Activated gamma-delta T cell (primary cell): ENCODE data around the gene OVOL3.
"Not testable (repeated sequence)": the region's sequence is repeated elsewhere in the genome, so short reads cannot be mapped to it uniquely, and the experiment has no call there.

ENCODE experiments used
- DNase-seq: peaks from one replicate; lab custom pipeline; 2025; lab: John Stamatoyannopoulos, UW

Gene OVOL3

GRCh38 chr19:36131221-36131620 is 20.3 kb downstream of the OVOL3 start:
- not testable (repeated sequence) for DNase-seq

- DNase-seq: not testable (repeated sequence)
Observed at GRCh38 chr19:36134867-36135266, 23.9 kb downstream of the OVOL3 start.

GRCh38 chr19:36136964-36137686 is 26.2 kb downstream of the OVOL3 start:
- DNase-seq: no peak

- DNase-seq: no peak
Observed at GRCh38 chr19:36139120-36139472, 28.2 kb downstream of the OVOL3 start.

GRCh38 chr19:36139473-36140303 is 28.7 kb downstream of the OVOL3 start, which contains the start of gene CAPNS1:
TSS of gene CAPNS1 (plus strand) at chr19:36140066. CDS start at chr19:36141012, 946 bp downstream.
- peak; percentile 83 for DNase-seq

GRCh38 chr19:36140304-36141038 is 29.5 kb downstream of the OVOL3 start:
- no peak for DNase-seq

- DNase-seq: peak; percentile 51
Observed at GRCh38 chr19:36141039-36141927, 30.3 kb downstream of the OVOL3 start.

GRCh38 chr19:36142046-36142445 is 31.1 kb downstream of the OVOL3 start:
- DNase-seq: no peak

GRCh38 chr19:36142496-36142895 is 31.6 kb downstream of the OVOL3 start:
- DNase-seq: no peak

- no peak for DNase-seq
Observed at GRCh38 chr19:36144624-36145023, 33.7 kb downstream of the OVOL3 start.

GRCh38 chr19:36149673-36150406 is 38.9 kb downstream of the OVOL3 start:
- DNase-seq: no peak

- no peak for DNase-seq
Observed at GRCh38 chr19:36150586-36150985, 39.6 kb downstream of the OVOL3 start.

GRCh38 chr19:36151144-36152018 is 40.4 kb downstream of the OVOL3 start:
- DNase-seq: no peak

GRCh38 chr19:36152019-36152351 is 41.0 kb downstream of the OVOL3 start:
- no peak for DNase-seq

- no peak for DNase-seq
Observed at GRCh38 chr19:36152352-36153091, 41.6 kb downstream of the OVOL3 start, which contains the start of gene COX7A1. TSS of gene COX7A1 (minus strand) at chr19:36152447. CDS start at chr19:36152407, 40 bp downstream.

- no peak for DNase-seq
Observed at GRCh38 chr19:36153126-36153525, 42.2 kb downstream of the OVOL3 start.

- DNase-seq: no peak
Observed at GRCh38 chr19:36160821-36161596, 50.1 kb downstream of the OVOL3 start.
